Measurements from ENCODE around the gene MAPK10. TPM values are rescaled to one million over a fixed set of nuclear protein-coding genes. Genes with fewer than 3 reads are reported as not detected.

The MAPK10 gene
- total RNA-seq, 2 experiments from 2014 or later, result 0.28 to 0.36 TPM

GRCh38 chr4:86366920-86367319, 7.1 kb upstream of the MAPK10 start:
- Mint-ChIP-seq H3K4me3 (no peak overlapping the region), H3K27me3 (no peaks in the 10 kb centered on the region), H3K27ac (no peak overlapping the region), H3K36me3 (ENCODE audit: low read depth) (no peaks in the 10 kb centered on the region), H3K9me3 (peaks cover under 1% of the 10 kb centered on the region), H3K4me1 (ENCODE audit: low read depth) (no peaks in the 10 kb centered on the region)
- ChIA-PET CTCF (no interaction called here), POLR2A (no interaction called here)
- Histone ChIP-seq H3K4me3 (ENCODE audit: low read length) (no peak overlapping the region), H3K27me3 (ENCODE audit: control insufficient read depth in 1 of 2, insufficient read depth in 2 of 2, low read length in 2 of 2) (peaks cover 0 to 4% of the 10 kb centered on the region in 2 experiments), H3K4me1 (ENCODE audit: insufficient read depth, low read length) (no peaks in the 10 kb centered on the region), H3K36me3 (ENCODE audit: insufficient read depth, low read length) (no peaks in the 10 kb centered on the region), H3K9me3 (ENCODE audit: control insufficient read depth in 1 of 2, insufficient read depth in 1 of 2, low read length in 2 of 2) (no peaks in the 10 kb centered on the region), H3K27ac (ENCODE audit: low read depth in 1 of 2, low read length in 2 of 2) (no peak overlapping the region)
- DNase-seq, result no peak
- no peak for TF ChIP-seq CTCF (IDR thresholded peaks at IDR 0.05)
- ATAC-seq (ENCODE audit: poor library complexity), result no peak
- intact Hi-C loops (cut with DNase I, micrococcal nuclease), result no loop called here

GRCh38 chr4:86362510-86362909, 2.7 kb upstream of the MAPK10 start:
- H3K4me3 Mint-ChIP-seq, result no peak overlapping the region
- no peak for TF ChIP-seq CTCF (IDR thresholded peaks at IDR 0.05)
- no peak overlapping the region for H3K27ac Mint-ChIP-seq
- H3K9me3 Mint-ChIP-seq, result no peaks in the 10 kb centered on the region
- H3K36me3 Mint-ChIP-seq (ENCODE audit: low read depth), result no peaks in the 10 kb centered on the region
- Histone ChIP-seq H3K27me3 (ENCODE audit: control insufficient read depth in 1 of 2, insufficient read depth in 2 of 2, low read length in 2 of 2) (no peaks in the 10 kb centered on the region), H3K36me3 (ENCODE audit: insufficient read depth, low read length) (no peaks in the 10 kb centered on the region), H3K4me3 (ENCODE audit: low read length) (no peak overlapping the region), H3K4me1 (ENCODE audit: insufficient read depth, low read length) (peaks cover 6% of the 10 kb centered on the region), H3K27ac (ENCODE audit: low read depth in 1 of 2, low read length in 2 of 2) (no peak overlapping the region), H3K9me3 (ENCODE audit: control insufficient read depth in 1 of 2, insufficient read depth in 1 of 2, low read length in 2 of 2) (no peaks in the 10 kb centered on the region)
- ATAC-seq (ENCODE audit: poor library complexity), result no peak
- H3K27me3 Mint-ChIP-seq, result no peaks in the 10 kb centered on the region
- DNase-seq, result no peak
- peaks cover 17% of the 10 kb centered on the region for H3K4me1 Mint-ChIP-seq (ENCODE audit: low read depth)
- intact Hi-C loops (cut with DNase I, micrococcal nuclease), result no loop called here
- ChIA-PET CTCF (interaction anchor here (0.6 kb wide), 1 partner anchor 12 kb away, joined by 3 read pairs; no protein-coding TSS in a partner anchor), POLR2A (no interaction called here)

- CTCF ChIA-PET, result no interaction called here
- ATAC-seq (ENCODE audit: poor library complexity), result no peak
Observed at GRCh38 chr4:86358257-86358656, 1.6 kb downstream of the MAPK10 start.

More at GRCh38 chr4:86358257-86358656, 1.6 kb downstream of the MAPK10 start:
- Mint-ChIP-seq H3K9me3 (no peaks in the 10 kb centered on the region), H3K36me3 (ENCODE audit: low read depth) (no peaks in the 10 kb centered on the region), H3K4me1 (ENCODE audit: low read depth) (peaks cover 17% of the 10 kb centered on the region), H3K27ac (no peak overlapping the region), H3K27me3 (no peaks in the 10 kb centered on the region), H3K4me3 (no peak overlapping the region)
- Histone ChIP-seq H3K9me3 (ENCODE audit: control insufficient read depth in 1 of 2, insufficient read depth in 1 of 2, low read length in 2 of 2) (no peaks in the 10 kb centered on the region), H3K36me3 (ENCODE audit: insufficient read depth, low read length) (no peaks in the 10 kb centered on the region), H3K4me1 (ENCODE audit: insufficient read depth, low read length) (peaks cover 6% of the 10 kb centered on the region), H3K27ac (ENCODE audit: low read depth in 1 of 2, low read length in 2 of 2) (no peak overlapping the region), H3K4me3 (ENCODE audit: low read length) (no peak overlapping the region), H3K27me3 (ENCODE audit: control insufficient read depth in 1 of 2, insufficient read depth in 2 of 2, low read length in 2 of 2) (no peaks in the 10 kb centered on the region)
- POLR2A ChIA-PET, result no interaction called here
- DNase-seq, result no peak
- TF ChIP-seq CTCF (IDR thresholded peaks at IDR 0.05), result no peak
- intact Hi-C loops (cut with DNase I, micrococcal nuclease), result no loop called here
